Body of pancreas (tissue), 4 donors: ENCODE results near the gene MRPS35. TPM values are rescaled to one million over a fixed set of nuclear protein-coding genes. Genes with fewer than 3 reads are reported as not detected.

Experiments
- ATAC-seq: fragments of 150-250 bp; one replicate; pipeline ENCODE4 v1.9.1; 2016
- DNase-seq, 4 donors: peaks; one replicate each; pipeline ENCODE4 v3.0.0-alpha.2; 2019
- H3K27ac ChIP-seq, 4 donors: fragments of 200-600 bp; sonication (generic); 1 replicate in 3 of 4; 2 replicates in 1 of 4; pipeline versions ENCODE4 v1.5.1 to v1.6.1; 2016 to 2019; ENCODE audit warnings: mild to moderate bottlenecking in 1 of 4, mixed read lengths in 1 of 4, moderate library complexity in 1 of 4
- H3K27me3 ChIP-seq, 2 donors: fragments of 200-600 bp; sonication (generic); one replicate each; pipeline ENCODE4 v1.6.0; 2016; ENCODE audit warnings: mild to moderate bottlenecking in 1 of 2
- H3K36me3 ChIP-seq, 2 donors: fragments of 200-600 bp; sonication (generic); replicated peaks in 1 of 2; 2 replicates each; pipeline ENCODE4 v1.5.1; 2016; ENCODE audit warnings: low read depth in 2 of 2; ENCODE audit not compliant: insufficient read depth in 1 of 2
- H3K4me1 ChIP-seq: fragments of 200-600 bp; sonication (generic); one replicate; pipeline ENCODE4 v1.6.0; 2016
- H3K4me3 ChIP-seq, 2 donors: fragments of 200-600 bp; sonication (generic); 1 replicate in 1 of 2; 2 replicates in 1 of 2; pipeline ENCODE4 v1.5.1; 2016 to 2019
- H3K9me3 ChIP-seq, 3 donors: fragments of 200-600 bp; sonication (generic); 1 replicate in 2 of 3; 2 replicates in 1 of 3; pipeline ENCODE4 v1.5.1; 2016
- CTCF ChIP-seq, 7 experiments: fragments of 450-650 bp in 4 of 7; fragments of 200-600 bp in 3 of 7; sonication (generic) in 3 of 7; IDR thresholded peaks; one replicate each; pipeline ENCODE4 v1.5.1; 2016 to 2019; ENCODE audit warnings: antibody characterized with exemption in 7 of 7
- POLR2A ChIP-seq, 3 donors: fragments of 450-650 bp; IDR thresholded peaks; one replicate each; pipeline ENCODE4 v1.6.1; 2016; ENCODE audit warnings: antibody characterized with exemption in 3 of 3, mild to moderate bottlenecking in 2 of 3
- WGBS, 2 donors: methylation state at CpG; one replicate each; pipeline ENCODE4 v1.1.5; 2017; 5-methylcytosine and 5-hydroxymethylcytosine counted together
- intact Hi-C: fragments of 100-400 bp; cut with DNase I; formaldehyde crosslinking; loops from one replicate; pipeline ENCODE4 v1.15.1; 2023
- total RNA-seq, 2 donors: library from RNA; depleted of rRNA; stranded (reverse); fragments of >200 nt; gene quantifications; one replicate each; pipeline ENCODE4 v1.1.0, GENCODE V29; 2016

The MRPS35 gene
- total RNA-seq, 2 donors from 2014 or later, result 14.3 to 16.5 TPM

- intact Hi-C loops, result no loop called here
- no peak for ATAC-seq
- WGBS, 2 donors, result 58 to 74% methylated on average over 2 of the region's 2 CpGs
- Histone ChIP-seq H3K9me3 (no peaks in the 10 kb centered on the region), H3K27me3 (no peaks in the 10 kb centered on the region), H3K4me3 (no peak overlapping the region), H3K4me1 (no peaks in the 10 kb centered on the region), H3K36me3 (peaks cover 2 to 13% of the 10 kb centered on the region in 2 donors), H3K27ac (no peak overlapping the region)
- no peak for DNase-seq
- no peak for TF ChIP-seq CTCF (IDR thresholded peaks at IDR 0.05)
Measured at GRCh38 chr12:27685274-27685673, 25.4 kb upstream of the MRPS35 start.

DNA sequence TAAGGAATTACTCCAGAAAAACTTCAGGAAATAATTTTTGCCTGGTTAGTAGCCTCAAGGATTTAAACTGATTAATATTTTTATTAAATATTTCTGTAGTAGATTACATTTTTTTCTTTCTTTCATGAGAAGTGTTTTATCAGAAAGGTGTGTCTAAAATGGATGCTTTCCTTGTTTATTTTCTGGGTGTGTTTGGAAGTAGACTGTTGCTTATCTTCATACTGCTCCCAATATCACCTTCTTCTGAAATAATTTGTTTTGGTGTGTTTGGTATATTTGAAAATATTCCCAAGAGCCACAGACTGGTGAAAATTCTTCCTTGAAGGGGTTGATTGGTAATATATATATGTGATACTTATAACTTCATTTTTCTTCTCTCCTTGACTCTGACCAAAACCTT lies 24.5 kb upstream of the MRPS35 start:
- no peak overlapping the region for H3K4me3 ChIP-seq
- TF ChIP-seq POLR2A (IDR thresholded peaks at IDR 0.05) (no peak), CTCF (IDR thresholded peaks at IDR 0.05) (no peak)
- peaks cover 0 to 11% of the 10 kb centered on the region in 2 donors for H3K36me3 ChIP-seq
- intact Hi-C loops, result no loop called here
- H3K4me1 ChIP-seq, result no peaks in the 10 kb centered on the region
- ATAC-seq (no peak), DNase-seq (no peak)
- no peaks in the 10 kb centered on the region for H3K27me3 ChIP-seq
- H3K9me3 ChIP-seq, result no peaks in the 10 kb centered on the region
- no peak overlapping the region for H3K27ac ChIP-seq

DNA sequence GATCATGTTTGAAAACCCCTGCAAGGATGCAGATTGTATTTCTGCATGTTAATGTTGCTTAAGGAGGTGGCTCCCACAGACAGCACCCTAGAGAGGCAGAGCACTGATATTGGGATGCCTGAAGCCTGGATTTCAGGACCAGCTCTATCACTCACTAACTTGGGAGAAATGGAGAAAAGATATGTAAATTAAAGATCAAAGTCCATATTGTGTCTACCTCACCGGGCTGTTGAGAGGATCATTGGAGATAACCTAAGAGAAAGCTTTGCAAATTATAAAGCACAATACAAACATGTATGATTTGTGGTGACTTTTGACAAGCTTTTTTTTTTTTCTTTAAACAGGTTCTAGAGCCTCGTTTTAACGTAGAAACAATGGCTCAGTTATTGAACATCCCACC lies 22.0 kb upstream of the MRPS35 start:
- Histone ChIP-seq H3K27me3 (no peaks in the 10 kb centered on the region), H3K4me3 (no peak overlapping the region), H3K36me3 (peaks cover 0 to 15% of the 10 kb centered on the region in 2 donors), H3K4me1 (no peaks in the 10 kb centered on the region), H3K9me3 (no peaks in the 10 kb centered on the region), H3K27ac (no peak overlapping the region)
- DNase-seq (no peak), ATAC-seq (no peak)
- intact Hi-C loops, result no loop called here
- WGBS, 2 donors, result 61 to 66% methylated on average over 3 of the region's 3 CpGs
- TF ChIP-seq POLR2A (IDR thresholded peaks at IDR 0.05) (no peak), CTCF (IDR thresholded peaks at IDR 0.05) (no peak)

DNA sequence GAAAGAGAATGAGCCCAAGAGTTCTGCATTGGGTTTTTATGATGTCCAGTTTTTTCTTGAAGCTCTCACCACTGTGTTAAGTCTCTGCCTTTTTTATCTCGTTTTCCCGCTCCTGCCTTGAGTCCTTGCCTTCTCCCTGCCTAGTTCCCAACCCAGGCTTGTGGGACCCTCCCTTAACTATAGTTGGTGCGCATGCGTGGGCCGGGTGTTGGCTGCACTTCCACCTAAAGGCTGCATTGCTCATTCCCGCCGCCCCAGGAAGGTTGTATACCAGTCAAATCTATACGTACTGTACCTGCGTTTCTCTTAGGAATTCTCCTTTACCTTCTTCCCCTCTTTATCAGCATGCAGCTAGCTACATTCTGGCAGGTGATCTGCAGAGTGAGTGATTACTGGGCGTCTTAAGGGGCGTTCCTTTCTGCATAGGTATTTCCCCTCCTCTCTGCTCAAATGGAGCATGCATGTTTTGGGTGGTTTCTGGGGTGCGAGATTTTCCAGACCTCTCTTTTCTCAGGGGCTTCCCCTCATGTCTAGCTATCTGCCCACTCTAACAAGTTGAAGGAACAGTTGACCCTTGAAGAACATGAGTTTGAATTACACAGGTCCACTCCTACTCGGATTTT lies 21.0 kb upstream of the MRPS35 start:
- TF ChIP-seq CTCF (IDR thresholded peaks at IDR 0.05), result no peak
- no peak for TF ChIP-seq POLR2A (IDR thresholded peaks at IDR 0.05)
- Histone ChIP-seq H3K36me3 (peaks cover 0 to 15% of the 10 kb centered on the region in 2 donors), H3K27me3 (no peaks in the 10 kb centered on the region), H3K9me3 (no peaks in the 10 kb centered on the region), H3K4me3 (no peak overlapping the region), H3K4me1 (no peaks in the 10 kb centered on the region), H3K27ac (no peak overlapping the region)
- DNase-seq, result no peak
- intact Hi-C loops, result no loop called here
- WGBS, 2 donors, result 91 to 93% methylated on average over 13 of the region's 13 CpGs
- no peak for ATAC-seq

- no peaks in the 10 kb centered on the region for H3K27me3 ChIP-seq
- no peaks in the 10 kb centered on the region for H3K9me3 ChIP-seq
- 75 to 77% methylated on average over 2 of the region's 2 CpGs for WGBS, 2 donors
- no peak for ATAC-seq
- H3K36me3 ChIP-seq, result peaks cover 0 to 8% of the 10 kb centered on the region in 2 donors
- H3K4me1 ChIP-seq, result peaks cover 9% of the 10 kb centered on the region
- no peak for DNase-seq
- H3K4me3 ChIP-seq, result no peak overlapping the region
- TF ChIP-seq POLR2A (IDR thresholded peaks at IDR 0.05) (no peak), CTCF (IDR thresholded peaks at IDR 0.05) (no peak)
- no peak overlapping the region for H3K27ac ChIP-seq
- intact Hi-C loops, result no loop called here
Measured at GRCh38 chr12:27693403-27693802, 17.2 kb upstream of the MRPS35 start.
